Fibroblast of lung (primary cell): ENCODE data around the gene STX12. TPM values are rescaled to one million over a fixed set of nuclear protein-coding genes. Genes with fewer than 3 reads are reported as not detected.
A peak's percentile ranks its signal among the peaks of the same experiment; 100 is the strongest.

Experiments
- DNase-seq, 2 donors: peaks; one replicate each; pipeline versions ENCODE4 v3.0.0 to v3.0.0-alpha.2; 2010; ENCODE audit warnings: low read depth in 2 of 2
- H2AFZ ChIP-seq: 2 replicates; pipeline ENCODE4 v1.5.1; 2012; ENCODE audit warnings: low read length, control low read depth, inconsistent platforms
- H3K27ac ChIP-seq: 2 replicates; pipeline ENCODE4 v1.5.1; 2011; ENCODE audit warnings: low read length, control low read depth; ENCODE audit not compliant: insufficient read depth
- H3K27me3 ChIP-seq: 2 replicates; pipeline ENCODE4 v1.5.1; 2011; ENCODE audit warnings: mild to moderate bottlenecking, low read length; ENCODE audit not compliant: control insufficient read depth, insufficient read depth
- H3K36me3 ChIP-seq: 2 replicates; pipeline ENCODE4 v1.5.1; 2011; ENCODE audit warnings: low read length; ENCODE audit not compliant: control insufficient read depth, insufficient read depth
- H3K4me1 ChIP-seq: 2 replicates; pipeline ENCODE4 v1.5.1; 2011; ENCODE audit warnings: low read length; ENCODE audit not compliant: control insufficient read depth, insufficient read depth; ENCODE audit errors: extremely low read depth
- H3K4me2 ChIP-seq: 2 replicates; pipeline ENCODE4 v1.5.1; 2011; ENCODE audit warnings: low read length, control low read depth; ENCODE audit not compliant: insufficient read depth; ENCODE audit errors: extremely low read depth
- H3K4me3 ChIP-seq, 4 experiments: fragments of 200-600 bp in 1 of 4; sonication (generic) in 1 of 4; replicated peaks in 1 of 4; 2 replicates each; pipeline ENCODE4 v1.5.1; 2011 to 2016; ENCODE audit warnings: low read length in 4 of 4, low read depth in 3 of 4, mild to moderate bottlenecking in 3 of 4, control low read depth in 2 of 4, inconsistent platforms in 1 of 4, mixed read lengths in 1 of 4; ENCODE audit not compliant: insufficient read depth in 1 of 4; ENCODE audit errors: control extremely low read depth in 1 of 4
- H3K79me2 ChIP-seq: 2 replicates; pipeline ENCODE4 v1.5.1; 2012; ENCODE audit warnings: mild to moderate bottlenecking, low read length, inconsistent platforms; ENCODE audit not compliant: control insufficient read depth, insufficient read depth
- H3K9ac ChIP-seq: 2 replicates; pipeline ENCODE4 v1.5.1; 2011; ENCODE audit warnings: mild to moderate bottlenecking, low read length, control low read depth; ENCODE audit not compliant: insufficient read depth
- H3K9me3 ChIP-seq: 2 replicates; pipeline ENCODE4 v1.5.1; 2012; ENCODE audit warnings: low read depth, low read length; ENCODE audit not compliant: control insufficient read depth, insufficient read depth
- H4K20me1 ChIP-seq: 2 replicates; pipeline ENCODE4 v1.5.1; 2011; ENCODE audit warnings: low read length; ENCODE audit not compliant: control insufficient read depth, insufficient read depth; ENCODE audit errors: extremely low read depth
- CTCF ChIP-seq, 2 donors: IDR thresholded peaks in 1 of 2; conservative IDR thresholded peaks in 1 of 2; 1 replicate in 1 of 2; 2 replicates in 1 of 2; pipeline ENCODE4 v1.5.1; 2011 to 2012; ENCODE audit warnings: low read length in 2 of 2, control low read depth in 1 of 2, inconsistent platforms in 1 of 2, low read depth in 1 of 2, mild to moderate bottlenecking in 1 of 2
- EZH2 ChIP-seq: IDR thresholded peaks from 2 replicates; pipeline ENCODE4 v1.5.1; 2012; ENCODE audit warnings: low read length, control low read depth, mild to moderate bottlenecking; ENCODE audit errors: missing control alignments
- polyA plus RNA-seq, 2 donors: library from polyadenylated mRNA; depleted of rRNA in 1 of 2; stranded (reverse) in 1 of 2; unstranded in 1 of 2; fragments of >200 nt; gene quantifications; 2 replicates each; pipeline ENCODE4 v1.2.1, GENCODE V29; 2011 to 2012; ENCODE audit warnings: missing spikeins in 1 of 2
- total RNA-seq: library from RNA; depleted of rRNA; stranded (reverse); fragments of >200 nt; gene quantifications from 2 replicates; pipeline ENCODE4 v1.2.1, GENCODE V29; 2014

Gene STX12
- total and polyA plus RNA-seq, 2 donors (not counting 1 experiment from before 2014, with no cell fraction given): 60.8 to 76.7 TPM

GRCh38 chr1:27862004-27862403 lies 89.0 kb downstream of the STX12 start:
- Histone ChIP-seq H3K9ac (no peak overlapping the region), H3K9me3 (no peaks in the 10 kb centered on the region)

GRCh38 chr1:27862671-27863537 lies 89.9 kb downstream of the STX12 start:
- H3K27me3 ChIP-seq: no peaks in the 10 kb centered on the region
- no peaks in the 10 kb centered on the region for H3K9me3 ChIP-seq
- no peaks in the 10 kb centered on the region for H3K36me3 ChIP-seq
- peak overlapping the region; percentile 73 for H3K4me2 ChIP-seq
- no peaks in the 10 kb centered on the region for H4K20me1 ChIP-seq
- DNase-seq: peak; percentile 95 to 99
- peak overlapping the region; percentile 44 for H3K9ac ChIP-seq
- H3K4me3 ChIP-seq: no peak overlapping the region
- peak overlapping the region; percentile 58 for H2AFZ ChIP-seq
- peak overlapping the region; percentile 83 for H3K27ac ChIP-seq
- H3K4me1 ChIP-seq: peaks cover 6% of the 10 kb centered on the region
- TF ChIP-seq EZH2 (no peak), CTCF (conservative IDR thresholded peaks at IDR 0.05 in 1 of 2, IDR thresholded peaks at IDR 0.05 in 1 of 2; ENCODE audit: low read depth in 1 of 2, low read length in 2 of 2) (no peak)
- no peaks in the 10 kb centered on the region for H3K79me2 ChIP-seq

More at GRCh38 chr1:27862004-27862403, 89.0 kb downstream of the STX12 start:
- TF ChIP-seq CTCF (conservative IDR thresholded peaks at IDR 0.05 in 1 of 2, IDR thresholded peaks at IDR 0.05 in 1 of 2; ENCODE audit: low read depth in 1 of 2, low read length in 2 of 2) (no peak), EZH2 (no peak)
- Histone ChIP-seq H3K4me1 (peaks cover 6% of the 10 kb centered on the region), H2AFZ (no peak overlapping the region), H3K27me3 (no peaks in the 10 kb centered on the region), H3K4me2 (no peak overlapping the region), H3K36me3 (no peaks in the 10 kb centered on the region), H4K20me1 (no peaks in the 10 kb centered on the region), H3K4me3 (no peak overlapping the region), H3K79me2 (no peaks in the 10 kb centered on the region), H3K27ac (peak overlapping the region; percentile 83)
- DNase-seq: no peak

DNA sequence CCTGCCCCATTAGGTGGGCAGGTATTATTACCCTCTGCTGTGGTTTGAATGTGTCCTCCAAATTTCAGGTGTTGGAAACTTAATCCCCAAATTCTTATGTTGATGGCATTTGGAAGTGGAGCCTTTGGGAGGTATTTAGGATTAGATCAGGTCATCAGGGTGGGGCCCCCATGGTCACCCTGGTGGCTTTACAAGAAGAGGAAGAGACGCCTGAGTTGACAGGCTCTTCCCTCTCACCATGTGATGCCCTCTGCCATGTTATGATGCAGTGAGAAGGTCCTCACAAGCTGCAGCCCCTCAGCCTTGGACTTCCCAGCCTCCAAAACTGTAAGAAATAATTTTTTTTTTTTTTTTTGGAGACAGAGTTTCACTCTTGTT lies 90.5 kb downstream of the STX12 start:
- no peaks in the 10 kb centered on the region for H3K79me2 ChIP-seq
- no peaks in the 10 kb centered on the region for H3K9me3 ChIP-seq
- no peak overlapping the region for H3K4me3 ChIP-seq
- peaks cover 6% of the 10 kb centered on the region for H3K4me1 ChIP-seq
- TF ChIP-seq EZH2: no peak
- no peak for TF ChIP-seq CTCF (conservative IDR thresholded peaks at IDR 0.05 in 1 of 2, IDR thresholded peaks at IDR 0.05 in 1 of 2; ENCODE audit: low read depth in 1 of 2, low read length in 2 of 2)
- H2AFZ ChIP-seq: no peak overlapping the region
- peak overlapping the region; percentile 44 for H3K9ac ChIP-seq
- H3K27me3 ChIP-seq: no peaks in the 10 kb centered on the region
- H3K4me2 ChIP-seq: peak overlapping the region; percentile 21
- H4K20me1 ChIP-seq: no peaks in the 10 kb centered on the region
- DNase-seq: no peak
- H3K36me3 ChIP-seq: no peaks in the 10 kb centered on the region
- H3K27ac ChIP-seq: peak overlapping the region; percentile 83
